Measurements from ENCODE around the gene WASHC4.
"Not testable (repeated sequence)": the region's sequence is repeated elsewhere in the genome, so short reads cannot be mapped to it uniquely, and the experiment has no call there.

The WASHC4 gene

DNA sequence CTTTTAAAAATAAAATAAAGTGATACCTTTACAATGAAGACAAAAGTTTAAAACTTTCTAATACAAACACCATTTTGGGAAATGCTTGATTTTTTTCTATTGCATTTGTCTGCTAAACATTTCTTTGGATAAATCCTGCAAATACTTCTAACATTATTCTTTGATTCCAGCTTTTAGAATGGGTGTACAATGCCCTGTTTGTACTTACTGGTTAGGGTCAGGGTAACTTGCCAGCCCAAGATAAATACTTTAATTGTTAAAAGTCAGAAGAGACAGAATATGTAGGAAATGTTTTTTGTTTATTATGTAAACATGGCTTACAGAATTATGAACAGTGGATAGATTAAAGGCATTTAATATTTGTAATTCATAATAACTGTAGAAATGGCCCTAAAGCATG, 60.5 kb downstream of the WASHC4 start:
- DNase-seq (no peak), ATAC-seq (no peak)

DNA sequence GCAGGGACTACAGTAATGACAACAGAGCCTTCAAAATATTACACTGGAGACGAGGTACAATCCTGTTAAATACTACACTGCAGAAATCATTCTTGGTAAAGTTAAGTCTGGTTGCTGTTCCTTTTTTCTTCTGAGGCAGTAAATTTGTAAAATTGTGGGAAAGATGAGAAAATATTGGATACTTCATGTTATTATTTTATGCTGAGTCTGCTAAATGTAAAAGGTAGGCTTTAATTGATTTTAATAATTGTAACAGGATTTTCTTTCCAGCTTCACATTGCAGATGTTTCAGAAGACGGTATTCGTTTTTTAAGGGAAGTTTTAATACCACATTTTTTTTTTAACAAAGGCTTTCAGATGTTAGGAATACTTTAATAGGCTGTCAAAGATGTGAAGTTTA, 62.6 kb downstream of the WASHC4 start:
- ATAC-seq, result no peak
- DNase-seq, result no peak

DNA sequence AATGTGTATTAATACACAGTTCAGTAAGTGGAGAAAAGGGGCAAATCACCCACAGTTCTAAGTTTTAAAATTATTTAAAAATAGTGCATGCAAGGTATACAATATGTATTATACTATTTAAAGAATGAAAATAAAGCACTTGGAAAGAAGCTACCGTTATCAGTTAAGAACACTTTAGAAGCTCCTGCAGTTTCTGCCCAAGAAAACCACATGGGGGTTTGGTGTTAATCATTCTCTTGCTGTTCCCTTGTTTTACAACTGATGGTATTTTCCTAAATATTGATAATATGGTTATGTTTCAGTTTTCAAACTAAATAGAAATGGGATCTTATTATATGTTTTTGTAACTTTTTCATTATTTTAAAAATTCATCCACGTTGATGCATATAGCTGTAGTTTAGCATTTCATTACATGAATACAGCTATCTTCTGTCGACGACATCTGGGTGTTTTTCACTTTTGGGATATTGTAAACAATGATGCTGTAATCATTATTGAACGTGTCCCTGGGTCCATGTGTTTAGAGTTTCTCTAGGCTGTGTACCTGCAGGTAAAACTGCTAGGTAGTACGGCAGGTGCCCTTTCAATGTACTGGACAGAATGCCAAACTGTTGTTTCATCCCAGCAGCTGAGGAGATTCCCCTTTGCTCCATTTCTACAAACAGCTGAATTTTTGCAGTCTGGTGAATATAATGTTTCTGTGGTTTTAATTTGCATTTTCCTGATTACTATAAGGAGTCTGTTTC, 64.3 kb downstream of the WASHC4 start:
- DNase-seq (no peak), ATAC-seq (no peak)

DNA sequence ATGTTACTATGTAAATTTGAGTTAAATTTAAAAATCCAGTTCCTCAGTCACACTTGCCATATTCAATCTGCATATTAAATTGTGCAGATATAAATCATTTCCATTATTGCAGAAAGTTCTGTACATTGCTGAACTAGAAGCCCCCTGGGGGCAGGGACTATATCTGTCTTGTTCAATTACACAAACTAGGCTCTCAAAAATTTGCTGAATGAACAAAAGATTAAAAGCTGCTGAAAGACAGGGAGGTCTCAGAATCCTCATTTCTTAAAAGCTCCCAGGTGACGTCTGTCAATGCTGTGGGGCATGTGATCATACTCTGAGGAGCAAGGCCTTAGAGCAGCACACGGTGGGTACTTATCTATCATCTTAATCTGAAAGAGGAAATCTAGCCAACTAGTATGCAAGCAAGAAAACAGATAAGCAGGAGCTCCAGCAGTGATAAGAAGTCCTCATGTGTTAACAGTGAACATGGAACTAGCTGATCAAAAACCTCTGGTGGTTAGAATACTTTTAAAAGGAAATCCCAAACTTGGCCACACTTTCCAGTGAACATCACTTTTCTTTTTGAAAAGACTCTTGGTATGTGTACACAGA, 68.0 kb downstream of the WASHC4 start:
- DNase-seq, result no peak
- ATAC-seq, result no peak

DNA sequence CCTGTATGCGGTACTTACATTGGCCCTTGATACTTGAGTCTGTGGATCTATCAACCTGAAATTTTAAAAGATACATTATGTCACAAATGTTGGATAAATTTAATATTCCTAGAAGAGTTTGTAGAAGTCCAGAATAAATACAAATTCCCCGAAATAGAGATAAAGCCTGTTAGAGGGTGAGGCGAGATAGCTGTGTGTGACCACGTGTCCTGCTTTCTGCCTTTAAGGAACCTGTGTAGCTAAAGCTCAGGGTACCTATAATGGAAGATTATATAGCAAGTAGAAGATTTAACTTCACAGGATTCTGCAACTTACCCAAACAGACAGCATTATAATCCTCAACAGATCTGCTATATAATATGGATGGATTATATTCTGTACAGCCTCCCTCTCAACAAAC, 69.7 kb downstream of the WASHC4 start:
- DNase-seq, result no peak
- no peak for ATAC-seq

DNA sequence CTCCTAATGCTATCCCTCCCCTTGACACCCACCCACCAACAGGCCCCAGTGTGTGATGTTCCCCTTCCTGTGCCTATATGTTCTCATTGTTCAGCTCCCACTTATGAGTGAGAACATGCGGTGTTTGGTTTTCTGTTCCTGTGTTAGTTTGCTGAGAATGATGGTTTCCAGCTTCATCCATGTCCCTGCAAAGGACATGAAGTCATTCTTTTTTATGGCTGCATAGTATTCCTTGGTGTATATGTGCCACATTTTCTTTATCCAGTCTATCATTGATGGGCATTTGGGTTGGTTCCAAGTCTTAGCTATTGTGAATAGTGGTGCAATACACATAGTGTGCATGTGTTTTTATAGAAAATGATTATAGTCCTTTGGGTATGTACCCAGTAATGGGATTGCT, 71.6 kb downstream of the WASHC4 start:
- ATAC-seq, DNase-seq: not testable (repeated sequence)

DNA sequence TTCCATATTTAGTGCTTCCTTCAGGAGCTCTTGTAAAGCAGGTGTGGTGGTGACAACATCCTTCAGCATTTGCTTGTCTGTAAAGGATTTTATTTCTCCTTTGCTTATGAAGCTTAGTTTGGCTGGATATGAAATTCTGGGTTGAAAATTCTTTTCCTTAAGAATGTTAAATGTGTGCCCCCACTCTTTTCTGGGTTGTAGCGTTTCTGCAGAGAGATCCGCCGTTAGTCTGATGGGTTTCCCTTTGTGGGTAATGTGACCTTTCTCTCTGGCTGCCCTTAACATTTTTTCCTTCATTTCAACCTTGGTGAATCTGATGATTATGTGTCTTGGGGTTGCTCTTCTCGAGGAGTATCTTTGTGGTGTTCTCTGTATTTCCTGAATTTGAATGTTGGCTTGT, 75.9 kb downstream of the WASHC4 start:
- ATAC-seq, result not testable (repeated sequence)

DNA sequence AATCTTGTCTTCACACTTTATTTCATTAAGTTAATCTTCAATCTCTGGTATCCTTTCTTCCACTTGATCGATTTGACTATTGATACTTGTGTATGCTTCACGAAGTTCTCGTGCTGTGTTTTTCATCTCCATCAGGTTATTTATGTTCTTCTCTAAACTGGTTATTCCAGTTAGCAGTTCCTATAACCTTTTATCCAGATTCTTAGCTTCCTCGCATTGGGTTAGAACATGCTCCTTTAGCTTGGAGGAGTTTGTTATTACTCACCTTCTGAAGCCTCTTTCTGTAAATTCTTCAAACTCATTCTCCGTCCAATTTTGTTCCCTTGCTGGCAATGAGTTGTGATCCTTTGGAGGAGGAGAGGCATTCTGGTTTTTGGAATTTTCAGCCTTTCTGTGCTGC, 76.4 kb downstream of the WASHC4 start:
- not testable (repeated sequence) for DNase-seq, ATAC-seq

More for the DNA sequence above, 75.9 kb downstream of the WASHC4 start:
- not testable (repeated sequence) for DNase-seq

DNA sequence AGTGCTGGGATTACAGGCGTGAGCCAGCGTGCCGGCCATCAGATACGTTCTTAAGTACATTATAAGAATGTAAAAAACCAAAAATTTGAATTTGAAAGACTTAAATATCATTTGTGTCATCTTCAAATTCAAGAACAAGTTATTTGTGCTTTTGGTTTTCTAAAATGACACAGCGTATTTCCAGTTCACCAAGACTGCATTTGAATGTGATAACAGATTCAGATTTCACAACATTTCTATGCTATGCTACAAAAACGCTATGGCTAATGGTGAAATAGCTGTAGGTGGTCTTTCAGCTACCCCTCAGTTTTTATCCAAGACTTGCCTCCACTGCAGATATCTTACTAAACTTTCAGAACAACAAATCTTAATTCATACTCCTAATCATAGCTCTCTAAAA, 81.8 kb downstream of the WASHC4 start:
- no peak for ATAC-seq
- no peak for DNase-seq

DNA sequence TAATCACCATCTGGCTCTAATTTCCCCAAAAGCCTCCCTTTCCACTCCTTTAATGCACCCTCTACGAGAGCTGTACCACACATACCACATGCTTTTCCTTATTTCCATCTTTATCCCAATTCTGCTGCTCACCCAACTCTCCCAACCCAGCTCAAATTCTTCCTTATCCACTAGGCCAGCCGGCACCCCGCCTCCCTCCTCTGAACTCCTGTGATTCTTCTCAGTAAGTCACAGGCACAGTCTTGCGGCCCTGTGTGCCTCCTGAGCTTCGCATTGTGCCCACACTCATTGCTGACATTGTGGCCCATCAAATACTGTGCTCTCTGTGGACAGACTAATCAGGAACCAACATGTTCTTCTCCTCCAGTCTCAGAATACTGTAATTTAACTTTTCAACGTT, 83.0 kb downstream of the WASHC4 start:
- ATAC-seq (no peak), DNase-seq (no peak)

DNA sequence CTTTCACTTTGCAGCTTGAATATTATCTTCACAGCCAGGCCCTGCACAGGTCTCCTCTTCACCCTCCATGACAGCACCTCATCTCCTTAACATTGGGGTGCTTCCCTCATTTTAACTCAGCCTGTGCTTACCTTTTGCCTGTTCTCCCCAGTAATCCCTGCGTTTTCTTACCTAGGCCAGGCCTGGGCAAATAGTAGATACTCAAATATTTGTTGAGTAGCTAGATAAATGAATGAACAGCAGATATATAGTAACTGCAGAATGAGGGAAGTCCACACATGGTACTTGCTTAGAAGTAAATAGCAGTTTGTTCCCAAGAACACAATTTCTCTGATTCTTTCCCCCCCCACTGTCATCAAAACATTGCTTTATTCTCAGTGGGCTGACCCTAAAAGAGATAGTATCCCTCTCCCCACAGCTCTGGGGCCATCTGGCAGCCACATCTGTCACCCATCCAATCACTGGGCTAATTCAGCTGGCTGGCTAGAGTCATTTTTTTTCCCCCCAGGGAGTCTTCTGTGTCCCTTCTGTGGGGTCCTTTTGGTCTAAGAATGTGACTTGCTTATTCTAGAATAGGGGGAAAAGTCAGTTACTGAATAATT, 85.2 kb downstream of the WASHC4 start:
- DNase-seq, result no peak

DNA sequence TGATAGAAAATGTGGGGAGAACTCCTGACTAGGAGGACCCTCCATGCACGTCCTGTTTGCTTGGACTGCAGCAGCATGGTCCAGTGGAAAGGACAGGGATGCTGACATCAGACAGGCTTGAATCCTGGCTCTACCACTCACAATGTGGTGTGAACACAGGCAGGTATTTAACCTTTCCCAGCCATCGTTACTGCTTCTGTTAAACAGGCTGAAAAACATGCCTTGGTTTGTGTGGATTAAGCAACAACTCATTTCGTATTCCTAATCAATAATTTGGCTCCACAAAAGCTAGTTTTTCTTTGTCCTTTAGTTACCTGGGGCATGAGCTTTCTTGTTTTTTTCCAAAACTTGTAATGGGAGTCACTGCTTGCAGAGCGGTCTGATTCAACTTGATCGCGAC, 87.4 kb downstream of the WASHC4 start:
- DNase-seq (no peak), ATAC-seq (no peak)

More for the DNA sequence above, 85.2 kb downstream of the WASHC4 start:
- no peak for ATAC-seq

DNA sequence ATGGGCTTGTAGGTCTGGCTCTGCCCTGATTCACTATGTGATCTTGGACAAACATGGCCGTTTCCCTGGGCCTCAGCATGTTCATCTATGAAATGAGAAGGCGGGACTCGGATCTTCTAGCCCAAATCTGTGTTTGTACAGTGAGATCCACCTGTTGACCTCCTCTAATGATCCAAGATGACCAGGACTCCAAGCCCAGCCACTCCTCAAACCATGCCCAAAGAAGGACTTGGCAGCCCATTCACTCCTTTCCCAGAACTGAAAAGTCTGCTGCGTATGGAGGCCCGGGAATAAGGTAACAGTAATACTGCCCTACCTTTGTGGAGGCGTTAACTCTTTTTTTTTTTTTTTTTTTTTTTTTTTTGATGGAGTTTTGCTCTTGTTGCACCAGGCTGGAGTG, 88.6 kb downstream of the WASHC4 start:
- no peak for ATAC-seq
- DNase-seq, result no peak

DNA sequence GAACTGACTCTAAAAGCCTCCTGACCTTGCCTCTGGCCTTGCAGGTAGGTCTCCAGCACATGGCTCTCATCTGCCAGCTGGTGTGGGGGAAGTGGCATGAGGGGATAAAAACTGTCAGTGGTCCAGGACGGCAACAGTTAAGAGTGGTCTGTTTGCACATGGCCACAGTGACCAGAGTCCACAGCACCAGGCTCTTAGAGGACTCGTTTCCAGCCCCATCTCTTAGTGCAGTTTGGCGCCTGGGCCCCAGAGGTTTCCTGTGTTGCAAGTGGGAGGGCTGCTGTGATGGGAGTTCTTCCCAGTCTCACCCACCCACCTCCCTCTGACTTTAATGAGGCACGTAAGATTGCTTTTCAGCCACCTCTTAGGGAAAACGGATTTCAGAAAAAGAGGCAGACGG, 91.4 kb downstream of the WASHC4 start:
- DNase-seq (no peak), ATAC-seq (no peak)

DNA sequence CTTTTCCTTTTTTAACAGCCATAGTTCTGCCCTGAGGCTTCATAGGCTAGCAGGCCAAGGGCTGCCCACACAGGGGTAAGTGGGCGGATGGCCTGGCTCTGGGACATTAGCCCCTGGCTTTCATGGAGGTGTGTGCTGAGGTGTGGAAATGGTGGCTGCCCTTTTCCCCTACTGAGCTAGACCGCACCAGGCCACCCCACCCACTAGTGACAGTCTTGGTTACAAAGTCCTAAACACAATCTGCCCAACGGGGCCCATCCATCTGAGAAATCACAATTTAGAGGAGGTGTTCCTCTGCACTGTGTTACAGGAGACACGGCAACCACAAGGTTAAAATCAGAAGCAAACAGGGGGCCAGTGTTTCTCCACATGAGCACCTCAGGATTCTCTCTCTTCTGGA, 92.9 kb downstream of the WASHC4 start:
- ATAC-seq (no peak), DNase-seq (no peak)

DNA sequence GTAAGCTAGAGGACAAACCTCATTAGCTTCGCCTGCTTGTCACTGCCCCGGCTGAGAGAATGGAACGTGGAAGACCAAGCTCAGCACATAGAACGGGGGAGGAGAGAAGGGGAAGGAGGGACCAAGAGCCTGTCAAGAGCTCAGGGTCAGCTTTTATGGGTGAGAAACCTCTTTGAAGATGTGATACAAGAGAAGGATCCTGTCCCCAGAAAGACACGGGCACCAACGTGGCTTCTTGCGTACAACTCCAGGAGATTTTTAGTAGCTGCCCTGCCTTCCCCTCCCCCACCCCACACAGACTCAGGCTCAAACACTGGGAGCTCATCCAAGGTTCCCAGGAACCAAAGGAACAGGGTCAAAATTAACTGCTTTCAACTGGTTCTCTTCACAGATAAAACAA, 93.8 kb downstream of the WASHC4 start:
- no peak for DNase-seq
- ATAC-seq, result no peak

DNA sequence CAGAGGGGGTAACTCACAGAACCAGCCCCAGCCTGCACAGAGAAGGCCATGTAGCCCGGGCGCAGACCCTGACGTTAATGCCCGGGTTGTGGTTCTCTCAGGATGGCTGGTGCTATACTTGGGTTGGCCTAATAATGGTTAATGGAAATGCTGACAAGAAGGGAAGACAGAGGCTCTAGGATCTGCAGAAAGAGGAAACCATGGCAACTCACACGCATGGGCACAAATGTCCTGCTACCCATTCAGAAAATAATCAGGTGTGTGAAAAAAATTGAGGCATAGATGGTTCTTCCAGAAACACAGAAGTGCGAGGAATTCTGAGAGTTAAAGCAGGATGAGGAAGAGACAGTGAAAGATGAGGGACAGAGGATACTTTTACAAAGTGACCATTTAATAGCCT, 94.7 kb downstream of the WASHC4 start:
- no peak for ATAC-seq
- no peak for DNase-seq

DNA sequence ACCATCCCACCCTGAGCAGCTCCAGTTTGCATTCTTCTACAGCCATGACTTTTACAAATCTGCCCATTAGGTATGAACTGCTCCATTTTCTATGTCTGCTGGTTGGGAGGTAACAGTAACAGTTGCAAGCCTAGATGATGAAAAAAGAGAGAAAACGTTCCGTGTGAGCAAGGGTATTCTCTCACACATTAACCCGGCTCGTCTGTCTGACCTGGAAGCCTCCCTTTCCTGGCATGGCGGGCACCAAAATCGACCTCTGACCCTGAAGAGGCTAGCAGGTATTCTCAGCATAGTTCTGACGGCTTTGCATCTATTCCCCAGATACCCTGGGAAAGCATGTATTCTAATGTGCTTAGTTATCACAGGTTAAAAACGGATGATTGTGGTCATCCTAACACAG, 96.6 kb downstream of the WASHC4 start:
- no peak for ATAC-seq
- DNase-seq, result no peak

DNA sequence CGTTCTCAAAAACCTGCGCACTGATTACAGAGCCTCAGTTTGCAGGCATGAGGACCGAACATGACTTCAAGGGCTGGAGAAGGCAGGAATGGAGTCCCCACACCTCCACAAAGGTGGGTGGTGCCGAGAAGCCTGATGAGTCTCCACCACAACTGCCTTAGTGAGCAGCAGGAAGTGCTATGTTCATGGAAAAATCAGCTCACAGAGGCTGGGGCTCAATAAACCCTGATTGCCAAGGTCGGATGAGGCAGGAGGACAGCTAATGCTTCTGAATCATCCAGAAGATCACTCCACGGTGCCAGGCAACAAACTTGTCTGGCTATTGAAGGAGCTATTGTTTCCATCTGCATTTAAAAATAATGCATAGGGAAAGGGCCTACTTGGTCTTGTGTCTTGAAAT, 97.4 kb downstream of the WASHC4 start:
- ATAC-seq, result peak; percentile 96

DNA sequence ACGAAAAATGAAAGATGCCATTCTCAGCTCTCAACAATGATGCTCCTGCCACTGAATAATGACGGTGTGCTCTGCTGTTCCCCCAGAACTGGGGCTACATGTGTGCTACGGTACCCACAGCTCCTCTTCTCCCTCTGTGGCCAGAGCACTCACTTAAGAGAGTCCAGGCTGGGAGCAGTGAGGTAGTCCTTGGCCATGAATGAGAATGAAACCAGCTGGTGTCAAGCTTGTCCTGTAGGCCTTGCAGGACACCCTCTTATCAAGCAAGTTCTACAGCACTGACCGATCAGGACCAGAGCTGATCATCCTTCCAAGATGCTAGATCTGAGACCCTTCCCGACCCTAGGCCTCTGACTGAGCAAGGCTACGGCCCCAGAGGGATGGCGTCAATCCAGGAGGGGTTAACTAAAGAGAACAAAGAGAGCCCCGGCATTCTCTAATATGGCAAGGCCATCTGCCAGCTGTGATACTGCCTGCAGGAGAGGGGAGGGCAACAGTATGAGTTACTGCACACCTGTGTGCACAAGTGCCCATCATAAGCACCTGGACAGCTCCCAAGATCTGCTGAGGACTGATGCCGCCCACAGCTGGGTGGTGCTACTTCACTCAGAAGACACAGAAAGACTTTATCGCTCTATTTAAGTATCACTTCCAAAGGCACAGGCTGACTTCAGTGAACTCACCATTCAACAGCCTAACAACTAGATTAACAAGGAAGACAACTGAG, 98.0 kb downstream of the WASHC4 start:
- DNase-seq (no peak), ATAC-seq (no peak)

More for the DNA sequence above, 97.4 kb downstream of the WASHC4 start:
- peak; percentile 40 for DNase-seq

DNA sequence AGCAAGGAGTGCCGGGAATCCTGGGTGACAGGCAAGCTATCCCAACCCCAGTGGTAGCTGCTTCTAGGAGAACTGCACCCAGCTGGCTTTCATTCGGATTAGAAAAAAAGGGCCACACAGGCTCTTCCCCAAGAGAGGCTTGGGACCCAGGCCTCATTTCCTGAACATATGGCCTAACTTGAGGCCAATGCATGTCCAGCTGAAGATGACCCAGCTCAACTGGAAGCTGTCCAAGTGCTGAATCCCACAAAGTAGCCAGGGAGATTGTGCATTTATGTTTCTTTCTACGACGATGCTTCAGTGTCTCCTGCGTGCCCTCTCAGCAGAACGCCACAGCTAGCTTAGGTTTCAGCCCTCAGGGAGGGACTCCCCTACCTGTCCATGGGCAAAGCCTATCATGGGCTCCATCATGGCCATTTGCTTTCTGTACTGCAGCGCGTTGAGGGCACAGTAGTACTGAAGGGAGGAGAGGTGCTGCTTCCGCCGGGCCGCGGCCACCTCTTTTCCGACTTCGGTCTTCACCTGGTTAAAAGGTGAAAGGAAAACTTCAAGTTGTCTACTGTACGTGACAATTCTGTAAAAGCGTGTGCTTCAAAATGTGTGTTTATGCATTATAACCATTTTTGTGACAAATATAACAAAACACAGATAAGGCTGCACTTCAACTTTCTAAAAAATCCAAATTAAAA, 99.3 kb downstream of the WASHC4 start:
- ATAC-seq, result no peak
- no peak for DNase-seq

DNA sequence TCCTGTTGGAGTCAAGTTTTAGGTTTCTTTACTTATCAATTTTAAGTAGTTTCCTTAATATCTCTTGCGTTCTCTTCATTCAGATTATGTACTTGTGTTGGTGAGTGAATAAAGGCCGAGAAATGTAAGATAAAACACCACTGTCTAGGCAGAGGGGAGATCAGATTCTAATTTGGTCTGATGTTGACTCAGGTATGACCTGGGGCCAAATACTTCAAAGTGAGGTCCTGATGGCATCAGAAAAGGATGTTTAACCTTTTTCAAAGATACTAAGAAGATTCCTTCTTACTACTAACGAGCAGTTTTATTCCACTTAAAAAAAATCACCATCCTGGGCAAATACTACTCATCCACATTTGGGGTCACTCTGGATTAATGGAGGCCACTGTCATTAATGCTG, 101.6 kb downstream of the WASHC4 start:
- no peak for ATAC-seq
- DNase-seq, result no peak
